Renal pelvis (tissue), 4 donors: ENCODE measurements around the gene NUTF2. TPM values are rescaled to one million over a fixed set of nuclear protein-coding genes. Genes with fewer than 3 reads are reported as not detected.
"Not testable (repeated sequence)": the region's sequence is repeated elsewhere in the genome, so short reads cannot be mapped to it uniquely, and the experiment has no call there.

Source experiments
- DNase-seq: peaks from one replicate; pipeline ENCODE4 v3.0.0-alpha.2; 2013
- polyA plus RNA-seq, 3 donors: library from polyadenylated mRNA; unstranded; fragments of 120-200 nt; gene quantifications; one replicate each; pipeline ENCODE4 v1.2.1, GENCODE V29; 2013; ENCODE audit not compliant: insufficient read length in 3 of 3

Gene NUTF2
- polyA plus RNA-seq, 3 donors, result 122 to 133 (median 127) TPM

- DNase-seq, result no peak
Observed at GRCh38 chr16:67910158-67910557, 63.4 kb downstream of the NUTF2 start.

GRCh38 chr16:67914758-67915495 lies 68.2 kb downstream of the NUTF2 start:
- no peak for DNase-seq

GRCh38 chr16:67915496-67915769 lies 68.7 kb downstream of the NUTF2 start:
- not testable (repeated sequence) for DNase-seq

GRCh38 chr16:67915831-67916723 lies 69.3 kb downstream of the NUTF2 start:
- DNase-seq, result no peak

- DNase-seq, result no peak
Observed at GRCh38 chr16:67917140-67917851, 70.6 kb downstream of the NUTF2 start.

GRCh38 chr16:67917852-67918236 lies 71.1 kb downstream of the NUTF2 start:
- DNase-seq, result no peak

- no peak for DNase-seq
Observed at GRCh38 chr16:67919622-67920221, 73.0 kb downstream of the NUTF2 start.

Other genes starting within 250 kb of the NUTF2 start
- 1 to 10 TPM in 2 of 3 donors, under 1 TPM in 1; 0.95 to 2.1 (median 1.3) TPM for gene CARMIL2, start 201.8 kb upstream of the NUTF2 start, polyA plus RNA-seq
- 10 to 100 TPM; 23.7 to 31.6 (median 26.6) TPM for gene ACD, start 186.7 kb upstream of the NUTF2 start, polyA plus RNA-seq
- 1 to 10 TPM; 3.5 to 3.9 (median 3.6) TPM for gene PARD6A, start 186.0 kb upstream of the NUTF2 start, polyA plus RNA-seq
- gene ENKD1, start 180.2 kb upstream of the NUTF2 start, polyA plus RNA-seq, result 10 to 100 TPM; 26.7 to 36.6 (median 29.2) TPM
- 1 to 10 TPM; 4.2 to 5.0 (median 4.8) TPM for gene C16orf86, start 180.1 kb upstream of the NUTF2 start, polyA plus RNA-seq
- 10 to 100 TPM; 23.6 to 26.2 (median 24.6) TPM for gene GFOD2, start 127.6 kb upstream of the NUTF2 start, polyA plus RNA-seq
- gene RANBP10, start 40.4 kb upstream of the NUTF2 start, polyA plus RNA-seq, result 10 to 100 TPM; 24.4 to 31.6 (median 30.9) TPM
- 1 to 10 TPM; 6.9 to 9.9 (median 8.9) TPM for gene TSNAXIP1, start 40.0 kb upstream of the NUTF2 start, polyA plus RNA-seq
- 10 to 100 TPM; 30.9 to 39.5 (median 33.4) TPM for gene THAP11, start 4.6 kb upstream of the NUTF2 start, polyA plus RNA-seq
- 10 to 100 TPM; 52.1 to 59.4 (median 57.7) TPM for gene CENPT, start 760 bp downstream of the NUTF2 start, polyA plus RNA-seq
- 10 to 100 TPM; 91.3 to 99.6 (median 95.2) TPM for gene EDC4, start 26.1 kb downstream of the NUTF2 start, polyA plus RNA-seq
- gene NRN1L, start 38.0 kb downstream of the NUTF2 start, polyA plus RNA-seq, result 1 to 10 TPM in 1 of 3 donors, under 1 TPM in 2; 0.51 to 1.8 (median 0.98) TPM
- 10 to 100 TPM; 38.0 to 42.6 (median 41.5) TPM for gene PSKH1, start 46.3 kb downstream of the NUTF2 start, polyA plus RNA-seq
- 10 to 100 TPM in 1 of 3 donors, 1 to 10 TPM in 2; 8.4 to 10.3 (median 9.2) TPM for gene CTRL, start 84.9 kb downstream of the NUTF2 start, polyA plus RNA-seq
- 10 to 100 TPM; 28.2 to 30.8 (median 30.1) TPM for gene PSMB10, start 89.9 kb downstream of the NUTF2 start, polyA plus RNA-seq
- gene LCAT, start 97.2 kb downstream of the NUTF2 start, polyA plus RNA-seq, result 10 to 100 TPM; 18.0 to 27.4 (median 26.8) TPM
- 10 to 100 TPM; 30.1 to 40.9 (median 40.9) TPM for gene SLC12A4, start 121.7 kb downstream of the NUTF2 start, polyA plus RNA-seq
- under 1 TPM in 1 of 3 donors, not detected in 2; 0.17 TPM for gene DPEP3, start 133.6 kb downstream of the NUTF2 start, polyA plus RNA-seq
- 1 to 10 TPM in 2 of 3 donors, under 1 TPM in 1; 0.75 to 1.6 (median 1.1) TPM for gene DPEP2, start 152.6 kb downstream of the NUTF2 start, polyA plus RNA-seq
- gene DPEP2NB, start 169.0 kb downstream of the NUTF2 start, polyA plus RNA-seq, result not detected
- 10 to 100 TPM; 10.6 to 12.5 (median 11.3) TPM for gene DDX28, start 176.3 kb downstream of the NUTF2 start, polyA plus RNA-seq
- gene DUS2, start 176.4 kb downstream of the NUTF2 start, polyA plus RNA-seq, result 10 to 100 TPM; 12.3 to 20.4 (median 15.9) TPM
- 10 to 100 TPM; 30.9 to 35.0 (median 33.5) TPM for gene NFATC3, start 238.4 kb downstream of the NUTF2 start, polyA plus RNA-seq